Gastroesophageal sphincter (tissue), 4 donors: ENCODE results near the gene TOB2. TPM values are rescaled to one million over a fixed set of nuclear protein-coding genes. Genes with fewer than 3 reads are reported as not detected.
"Not testable (repeated sequence)": the region's sequence is repeated elsewhere in the genome, so short reads cannot be mapped to it uniquely, and the experiment has no call there.

Experiments used
- ATAC-seq: fragments of 150-250 bp; one replicate; pipeline ENCODE4 v1.9.1; 2016; ENCODE audit warnings: mild to moderate bottlenecking, moderate library complexity
- H3K27ac ChIP-seq, 4 donors: fragments of 200-600 bp; sonication (generic) in 3 of 4; 1 replicate in 3 of 4; 2 replicates in 1 of 4; pipeline ENCODE4 v1.5.1; 2016 to 2019
- H3K27me3 ChIP-seq: fragments of 200-600 bp; sonication (generic); one replicate; pipeline ENCODE4 v1.5.1; 2019
- H3K36me3 ChIP-seq, 2 donors: fragments of 200-600 bp; sonication (generic); one replicate each; pipeline ENCODE4 v1.5.1; 2019; ENCODE audit warnings: control low read depth in 1 of 2
- H3K4me1 ChIP-seq, 3 donors: fragments of 200-600 bp; sonication (generic); 1 replicate in 2 of 3; 2 replicates in 1 of 3; pipeline ENCODE4 v1.5.1; 2016 to 2019; ENCODE audit warnings: control low read depth in 2 of 3
- H3K4me3 ChIP-seq, 2 donors: fragments of 200-600 bp; sonication (generic); one replicate each; pipeline ENCODE4 v1.5.1; 2019; ENCODE audit warnings: mild to moderate bottlenecking in 1 of 2, moderate library complexity in 1 of 2
- H3K9me3 ChIP-seq, 3 donors: fragments of 200-600 bp; sonication (generic); one replicate each; pipeline ENCODE4 v1.5.1; 2017 to 2019; ENCODE audit warnings: control low read depth in 2 of 3
- EP300 ChIP-seq: sonication (generic); formaldehyde crosslinking; IDR thresholded peaks from one replicate; pipeline ENCODE4 v1.6.1; 2017; ENCODE audit warnings: antibody characterized with exemption, mild to moderate bottlenecking
- POLR2A ChIP-seq, 2 donors: fragments of 450-650 bp; IDR thresholded peaks; one replicate each; pipeline ENCODE4 v1.6.1; 2017; ENCODE audit warnings: antibody characterized with exemption in 2 of 2, mild to moderate bottlenecking in 2 of 2, moderate library complexity in 1 of 2
- POLR2AphosphoS5 ChIP-seq: sonication (generic); formaldehyde crosslinking; IDR thresholded peaks from one replicate; pipeline ENCODE4 v1.6.1; 2017; ENCODE audit warnings: antibody characterized with exemption
- WGBS, 2 donors: methylation state at CpG; one replicate each; pipeline ENCODE4 v1.1.5; 2018; ENCODE audit warnings: low coverage in 1 of 2; 5-methylcytosine and 5-hydroxymethylcytosine counted together
- total RNA-seq, 4 donors: library from RNA; depleted of rRNA; stranded (reverse); fragments of >200 nt; gene quantifications; one replicate each; pipeline ENCODE4 v1.1.0, GENCODE V29; 2016
- TF ChIP-seq, protein P1 (sequence below), 4 experiments: fragments of 200-600 bp in 2 of 4; fragments of 450-650 bp in 2 of 4; sonication (generic) in 1 of 4; IDR thresholded peaks; one replicate each; pipeline ENCODE4 v1.5.1; 2017 to 2019; ENCODE audit warnings: antibody characterized with exemption in 4 of 4, mild to moderate bottlenecking in 2 of 4, moderate library complexity in 2 of 4

TOB2 gene
- total RNA-seq, 4 donors from 2014 or later: 59.3 to 163 (median 84.1) TPM

DNA sequence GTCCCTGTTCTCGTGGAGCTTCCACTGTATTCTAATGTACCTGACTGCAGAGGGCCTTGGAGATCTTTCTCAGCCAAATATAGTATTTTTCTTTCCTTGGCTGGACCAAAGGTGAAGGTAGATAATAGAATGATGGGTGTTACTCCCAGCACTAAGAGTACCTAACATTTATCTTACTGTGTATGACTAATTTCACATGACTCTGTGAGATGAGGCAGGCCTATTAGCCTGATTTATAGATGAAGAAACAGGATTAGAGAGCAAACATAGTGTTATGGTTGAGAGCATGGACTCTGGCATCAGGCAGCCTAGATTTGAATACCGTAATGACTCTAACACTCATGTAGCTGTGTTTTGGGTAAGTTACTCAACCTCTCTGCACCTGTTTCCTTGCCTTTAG is 25.0 kb upstream of the TOB2 start:
- H3K27me3 ChIP-seq: no peaks in the 10 kb centered on the region
- TF ChIP-seq POLR2A (IDR thresholded peaks at IDR 0.05): no peak
- TF ChIP-seq EP300: no peak
- TF ChIP-seq POLR2AphosphoS5: no peak
- TF ChIP-seq, protein P1, sequence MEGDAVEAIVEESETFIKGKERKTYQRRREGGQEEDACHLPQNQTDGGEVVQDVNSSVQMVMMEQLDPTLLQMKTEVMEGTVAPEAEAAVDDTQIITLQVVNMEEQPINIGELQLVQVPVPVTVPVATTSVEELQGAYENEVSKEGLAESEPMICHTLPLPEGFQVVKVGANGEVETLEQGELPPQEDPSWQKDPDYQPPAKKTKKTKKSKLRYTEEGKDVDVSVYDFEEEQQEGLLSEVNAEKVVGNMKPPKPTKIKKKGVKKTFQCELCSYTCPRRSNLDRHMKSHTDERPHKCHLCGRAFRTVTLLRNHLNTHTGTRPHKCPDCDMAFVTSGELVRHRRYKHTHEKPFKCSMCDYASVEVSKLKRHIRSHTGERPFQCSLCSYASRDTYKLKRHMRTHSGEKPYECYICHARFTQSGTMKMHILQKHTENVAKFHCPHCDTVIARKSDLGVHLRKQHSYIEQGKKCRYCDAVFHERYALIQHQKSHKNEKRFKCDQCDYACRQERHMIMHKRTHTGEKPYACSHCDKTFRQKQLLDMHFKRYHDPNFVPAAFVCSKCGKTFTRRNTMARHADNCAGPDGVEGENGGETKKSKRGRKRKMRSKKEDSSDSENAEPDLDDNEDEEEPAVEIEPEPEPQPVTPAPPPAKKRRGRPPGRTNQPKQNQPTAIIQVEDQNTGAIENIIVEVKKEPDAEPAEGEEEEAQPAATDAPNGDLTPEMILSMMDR (IDR thresholded peaks at IDR 0.05): no peak
- H3K4me3 ChIP-seq: no peak overlapping the region
- no peak for ATAC-seq
- H3K36me3 ChIP-seq: peaks cover 0 to 22% of the 10 kb centered on the region in 2 donors
- H3K27ac ChIP-seq: peak overlapping the region in 2 of 4 donors; percentile 10 to 44
- peaks cover 2 to 87% (median 23%) of the 10 kb centered on the region in 3 donors for H3K4me1 ChIP-seq
- H3K9me3 ChIP-seq: no peaks in the 10 kb centered on the region
- 63 to 70% methylated on average over 2 of the region's 2 CpGs for WGBS, 2 donors

DNA sequence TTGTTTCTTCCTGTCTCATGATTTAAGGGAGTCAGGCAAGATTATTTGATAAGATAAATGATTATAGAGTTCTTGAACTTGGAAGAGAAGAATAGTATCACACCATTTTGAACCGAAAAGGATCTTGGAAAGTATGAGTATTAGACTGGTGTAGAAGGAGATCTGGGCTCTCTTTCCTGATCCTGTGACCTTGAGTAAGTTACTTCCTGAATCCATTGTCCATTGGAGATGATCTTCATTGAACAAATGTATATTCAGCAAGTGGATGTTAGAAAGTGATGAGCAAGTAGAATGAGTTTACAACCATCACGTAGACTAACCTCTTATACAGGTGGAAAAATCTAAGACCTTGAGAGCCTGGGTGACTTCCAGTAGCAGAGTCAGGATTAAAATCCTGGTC is 24.3 kb upstream of the TOB2 start:
- Histone ChIP-seq H3K4me3 (no peak overlapping the region), H3K9me3 (no peaks in the 10 kb centered on the region), H3K27ac (peak overlapping the region in 2 of 4 donors; percentile 2 to 93), H3K36me3 (peaks cover 0 to 29% of the 10 kb centered on the region in 2 donors), H3K27me3 (no peaks in the 10 kb centered on the region), H3K4me1 (peaks cover 2 to 85% (median 23%) of the 10 kb centered on the region in 3 donors)
- WGBS, 2 donors: 54 to 67% methylated on average over 2 of the region's 2 CpGs
- TF ChIP-seq POLR2AphosphoS5: no peak
- ATAC-seq: no peak

DNA sequence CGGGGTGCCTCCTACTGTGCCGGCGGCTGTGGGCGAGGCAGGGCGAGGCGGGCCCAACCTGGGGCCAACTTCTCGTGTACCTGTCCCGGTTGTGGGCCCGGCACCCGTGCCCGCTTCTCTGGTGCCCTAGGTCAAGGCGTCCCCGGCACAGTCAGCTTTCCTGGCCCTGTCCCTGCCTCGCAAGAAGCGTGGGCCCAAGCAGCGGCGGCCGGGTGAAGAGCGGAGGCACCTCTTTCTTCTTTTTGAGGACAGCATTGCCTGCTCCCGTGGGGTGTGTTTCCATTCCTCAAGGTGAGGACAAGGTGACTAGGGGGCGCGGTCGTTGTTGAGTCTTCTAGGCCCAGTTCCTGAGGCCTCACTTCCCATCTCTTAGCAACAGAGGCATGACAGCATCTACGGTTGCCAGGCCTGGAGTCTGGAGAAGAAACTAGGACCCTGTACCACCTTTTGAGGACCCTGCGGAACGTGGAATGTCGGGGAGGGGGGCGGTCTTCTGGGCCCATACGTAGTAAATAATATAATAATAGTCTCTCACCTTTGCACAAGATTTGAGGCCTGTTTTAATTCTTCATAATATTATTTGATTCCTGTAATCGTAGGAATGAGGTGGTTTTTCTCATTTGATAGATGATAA is 22.7 kb upstream of the TOB2 start:
- Histone ChIP-seq H3K27me3 (no peaks in the 10 kb centered on the region), H3K4me1 (peaks cover 2 to 71% (median 23%) of the 10 kb centered on the region in 3 donors), H3K36me3 (peaks cover 0 to 44% of the 10 kb centered on the region in 2 donors), H3K9me3 (no peaks in the 10 kb centered on the region), H3K4me3 (peak overlapping the region; percentile 66 to 90), H3K27ac (peak overlapping the region; percentile 87 to 95 (median 92))
- no peak for ATAC-seq
- 0 to 2% methylated on average over 6 to 10 of the region's 30 CpGs for WGBS, 2 donors
- TF ChIP-seq POLR2AphosphoS5: no peak
- TF ChIP-seq POLR2A (IDR thresholded peaks at IDR 0.05): no peak
- TF ChIP-seq, protein P1 (IDR thresholded peaks at IDR 0.05): peak in 1 of 4 experiments; percentile 13

DNA sequence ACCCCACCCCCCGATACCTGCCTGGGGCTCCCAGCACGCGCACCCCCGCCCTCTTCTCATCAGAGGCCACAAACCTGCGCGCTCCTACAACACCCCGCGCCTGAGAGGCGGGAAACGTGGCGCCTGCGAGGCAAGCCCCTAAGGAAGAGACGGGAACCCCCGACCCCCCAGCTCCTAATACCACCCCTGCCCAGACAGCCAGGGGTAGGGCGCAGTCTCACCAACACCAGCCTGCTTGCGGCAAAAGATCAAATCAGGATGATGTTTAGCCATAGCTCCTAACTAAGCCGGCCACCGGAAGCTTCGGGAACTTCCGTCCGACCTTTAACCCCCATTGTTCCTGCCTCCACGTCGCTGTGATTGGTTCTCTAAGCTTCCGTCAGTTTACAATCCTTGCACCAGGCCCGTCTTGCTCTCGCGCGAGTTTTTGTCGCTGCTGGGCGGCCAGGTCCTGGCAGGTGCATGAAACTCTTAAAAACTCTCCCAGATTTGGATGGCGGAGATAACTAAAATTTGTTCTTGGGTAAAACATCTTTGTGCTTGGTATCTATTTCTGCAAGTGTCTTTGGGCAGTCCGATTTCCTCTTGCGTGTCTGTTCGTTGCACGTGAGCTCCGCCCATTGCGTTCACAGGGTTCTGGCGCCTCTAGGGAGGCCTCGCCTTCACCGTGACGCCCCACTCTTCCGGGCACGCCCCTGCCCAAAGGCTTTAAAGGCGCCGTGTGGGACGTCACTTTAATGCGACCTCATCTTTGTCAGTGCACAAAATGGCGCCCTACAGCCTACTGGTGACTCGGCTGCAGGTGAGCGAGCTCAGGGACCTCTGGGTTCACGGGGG is 22.0 kb upstream of the TOB2 start, which contains the start of the genes ACO2 and PHF5A:
Gene ACO2 (plus strand): TSS at position 737 of the 837 bp plus-strand sequence. CDS start 30 bp downstream, at position 767.
Gene PHF5A (minus strand): TSS at position 312 of the 837 bp plus-strand sequence. CDS start 39 bp downstream, at position 273.
- Histone ChIP-seq H3K27me3 (no peaks in the 10 kb centered on the region), H3K27ac (peak within 1 kb of the TSS; percentile 87 to 95 (median 92)), H3K36me3 (peaks cover 0 to 52% of the 10 kb centered on the region in 2 donors), H3K4me3 (peak within 1 kb of the TSS; percentile 66 to 90), H3K9me3 (no peaks in the 10 kb centered on the region), H3K4me1 (peaks cover 2 to 65% (median 23%) of the 10 kb centered on the region in 3 donors)
- 0% methylated on average over 16 to 19 of the region's 51 CpGs for WGBS, 2 donors
- ATAC-seq: peak; percentile 98
- TF ChIP-seq, protein P1 (IDR thresholded peaks at IDR 0.05): peak in 1 of 4 experiments; percentile 18
- TF ChIP-seq POLR2AphosphoS5 (peak; percentile 93), EP300 (no peak), POLR2A (IDR thresholded peaks at IDR 0.05) (peak; percentile 52 to 58)

DNA sequence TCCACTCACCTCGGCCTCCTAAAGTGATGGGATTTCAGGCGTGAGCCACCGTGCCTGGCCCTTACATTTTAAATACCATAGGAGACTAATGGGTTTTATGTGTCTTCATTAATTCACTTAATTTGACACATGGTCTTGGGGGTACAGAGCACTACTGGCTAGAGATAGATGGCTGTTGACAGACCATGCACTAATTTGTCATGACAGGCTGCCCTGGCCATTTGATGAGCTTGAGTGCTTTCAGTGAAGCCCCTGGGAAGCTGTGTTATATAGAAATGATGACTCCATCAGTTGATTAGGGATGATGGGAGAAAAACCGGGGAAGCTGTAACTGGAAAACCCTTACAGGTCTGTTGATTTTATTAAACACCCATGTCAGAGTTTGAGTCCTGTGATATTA is 15.3 kb upstream of the TOB2 start:
- Histone ChIP-seq H3K4me1 (peaks cover 0 to 23% (median 0%) of the 10 kb centered on the region in 3 donors), H3K9me3 (no peaks in the 10 kb centered on the region), H3K4me3 (no peak overlapping the region), H3K27me3 (no peaks in the 10 kb centered on the region), H3K27ac (no peak overlapping the region), H3K36me3 (peaks cover 0 to 94% of the 10 kb centered on the region in 2 donors)
- WGBS, 2 donors: 92% methylated on average over 4 of the region's 4 CpGs; no CpG with 5 or more reads in 1 of the 2 donors
- no peak for TF ChIP-seq POLR2A (IDR thresholded peaks at IDR 0.05)
- no peak for ATAC-seq

DNA sequence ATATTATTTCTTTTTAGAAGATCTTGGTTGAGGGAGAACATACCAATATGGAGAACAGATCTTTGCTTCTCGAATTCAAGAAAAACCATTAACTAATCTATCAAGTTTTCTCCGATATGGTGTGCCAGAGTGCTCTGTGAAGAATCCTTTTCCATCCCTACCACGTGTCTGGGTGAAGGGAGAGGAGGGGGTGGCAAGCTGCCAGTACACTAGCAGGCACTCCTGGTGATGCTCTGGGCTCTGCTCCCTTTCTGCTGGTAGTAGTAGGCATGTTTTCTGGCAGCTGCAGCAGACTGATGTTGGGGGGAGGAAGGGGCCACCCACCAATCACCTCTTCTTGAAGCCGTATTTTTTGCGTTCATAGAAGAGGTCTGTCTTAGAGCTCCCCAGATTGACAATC is 13.5 kb upstream of the TOB2 start:
- peaks cover 0 to 76% of the 10 kb centered on the region in 2 donors for H3K36me3 ChIP-seq

More for the DNA sequence above, 13.5 kb upstream of the TOB2 start:
- peak overlapping the region in 2 of 4 donors; percentile 29 to 38 for H3K27ac ChIP-seq
- peaks cover 0 to 15% (median 0%) of the 10 kb centered on the region in 3 donors for H3K4me1 ChIP-seq
- not testable (repeated sequence) for ATAC-seq, H3K27me3 ChIP-seq, H3K9me3 ChIP-seq, H3K4me3 ChIP-seq
- WGBS, 2 donors: 27 to 61% methylated on average over 2 to 5 of the region's 5 CpGs
